Measurements from ENCODE around the gene CXCL10. TPM values are rescaled to one million over a fixed set of nuclear protein-coding genes. Genes with fewer than 3 reads are reported as not detected.

The CXCL10 gene
- total and polyA plus RNA-seq, 2 of the 4 experiments (the other 2 are of a cell fraction), result 0.15 to 0.18 TPM

- H2BK15ac ChIP-seq (ENCODE audit: low read depth, low read length), result no peak overlapping the region
- H3K9me1 ChIP-seq (ENCODE audit: insufficient read depth, low read length), result no peaks in the 10 kb centered on the region
- ChIA-PET POLR2A (ENCODE audit: unreplicated experiment) (interaction anchor here (0.6 to 0.7 kb wide), 2 partner anchors 35 to 54 kb away, joined by 3 read pairs; no protein-coding TSS in a partner anchor), CTCF (interaction anchor here (0.7 to 1.4 kb wide), 4 partner anchors 9 to 34 kb away, joined by 3 to 4 read pairs (median 4); no protein-coding TSS in a partner anchor)
- H3K4ac ChIP-seq (ENCODE audit: low read depth, low read length), result no peak overlapping the region
- WGBS, 2 experiments (ENCODE audit: extremely low coverage in 2 of 2, insufficient read length in 1 of 2), result no CpG with 5 or more reads among the region's 4 CpGs
- H2BK5ac ChIP-seq (ENCODE audit: low read depth, low read length, poor library complexity, severe bottlenecking), result no peak overlapping the region
- no peak overlapping the region for H3K56ac ChIP-seq (ENCODE audit: extremely low read depth, insufficient read depth, low read length)
- H4K8ac ChIP-seq (ENCODE audit: low read depth in 2 of 2, low read length in 2 of 2), result no peak overlapping the region
- H2BK20ac ChIP-seq (ENCODE audit: low read depth, low read length), result no peak overlapping the region
- no peaks in the 10 kb centered on the region for H3K4me1 ChIP-seq (ENCODE audit: control insufficient read depth, insufficient read depth, low read length)
- no peak overlapping the region for H3K9ac ChIP-seq (ENCODE audit: low read depth, low read length)
- in situ Hi-C loops (cut with MboI; ENCODE audit: low sequenced_read_pairs) (no loop called here), dilution Hi-C loops (cut with HindIII; ENCODE audit: low sequenced_read_pairs, unreplicated experiment) (no loop called here), intact Hi-C loops (cut with micrococcal nuclease) (no loop called here)
- no peak overlapping the region for H3K4me2 ChIP-seq (ENCODE audit: low read depth, low read length)
- DNase-seq (no peak), ATAC-seq (ENCODE audit: low read depth) (no peak)
- H2AK5ac ChIP-seq (ENCODE audit: low read depth, low read length), result no peak overlapping the region
- no peak overlapping the region for H2AFZ ChIP-seq (replicated peaks; ENCODE audit: low read length, poor library complexity)
- TF ChIP-seq CTCF (conservative IDR thresholded peaks at IDR 0.05; ENCODE audit: low read depth, low read length) (no peak), RCOR1 (IDR thresholded peaks at IDR 0.05; ENCODE audit: insufficient replicate concordance, low read length) (no peak), ELK1 (IDR thresholded peaks at IDR 0.05; ENCODE audit: borderline replicate concordance, low read depth, low read length) (no peak), CEBPB (IDR thresholded peaks at IDR 0.05; ENCODE audit: low read depth, low read length) (no peak), POLR2A (IDR thresholded peaks at IDR 0.05; ENCODE audit: low read depth, low read length) (no peak), MAZ (IDR thresholded peaks at IDR 0.05; ENCODE audit: borderline replicate concordance, low read depth, low read length) (no peak), RAD21 (IDR thresholded peaks at IDR 0.05; ENCODE audit: low read length) (no peak), RFX5 (IDR thresholded peaks at IDR 0.05; ENCODE audit: low read depth, low read length) (no peak), SMC3 (IDR thresholded peaks at IDR 0.05; ENCODE audit: low read depth, low read length) (no peak), MXI1 (IDR thresholded peaks at IDR 0.05; ENCODE audit: borderline replicate concordance, low read depth, low read length) (no peak), USF2 (IDR thresholded peaks at IDR 0.05; ENCODE audit: low read depth, low read length) (no peak)
- no peak overlapping the region for H2AK9ac ChIP-seq (replicated peaks; ENCODE audit: low read depth, low read length, poor library complexity)
- H3K27ac ChIP-seq (ENCODE audit: insufficient read depth, low read length), result no peak overlapping the region
- H3K18ac ChIP-seq (ENCODE audit: low read depth, low read length), result no peak overlapping the region
- no peak overlapping the region for H3K4me3 ChIP-seq (ENCODE audit: insufficient read depth, low read depth, low read length)
- H3K23ac ChIP-seq (ENCODE audit: low read depth, low read length), result no peak overlapping the region
- H3K9me3 ChIP-seq (ENCODE audit: control insufficient read depth, insufficient read depth, low read length), result no peaks in the 10 kb centered on the region
- H3K14ac ChIP-seq (replicated peaks; ENCODE audit: low read depth, low read length), result no peak overlapping the region
- peaks cover 13% of the 10 kb centered on the region for H3K27me3 ChIP-seq (ENCODE audit: control insufficient read depth, insufficient read depth, low read length)
- H3K79me1 ChIP-seq (ENCODE audit: low read depth in 1 of 2, low read length in 2 of 2), result no peaks in the 10 kb centered on the region
- no peak overlapping the region for H2BK120ac ChIP-seq (ENCODE audit: low read depth, low read length)
- H4K91ac ChIP-seq (ENCODE audit: insufficient read depth, low read depth, low read length), result no peak overlapping the region
- H4K5ac ChIP-seq (ENCODE audit: low read depth, low read length), result no peak overlapping the region
- no peaks in the 10 kb centered on the region for H3K36me3 ChIP-seq (ENCODE audit: control insufficient read depth, insufficient read depth, low read length)
- BruUV-seq (replicated peaks), result no TSS peak
- no peaks in the 10 kb centered on the region for H4K20me1 ChIP-seq (ENCODE audit: insufficient read depth, low read length)
These were observed 30.4 kb upstream of the CXCL10 start for GRCh38 chr4:76053730-76054129.
